H54 (cell line): Measurements from ENCODE around the gene OST4.
"Not testable (repeated sequence)": the region's sequence is repeated elsewhere in the genome, so short reads cannot be mapped to it uniquely, and the experiment has no call there.

Experiments used
- DNase-seq: peaks from one replicate; pipeline ENCODE4 v3.0.0; 2011; ENCODE audit warnings: low spot score, mixed read lengths; ENCODE audit not compliant: insufficient read length
- FAIRE-seq: peaks from 3 replicates; lab custom pipeline; 2011; peaks lifted over from hg19 to GRCh38; lab: Jason Lieb, UNC
- POLR2A ChIP-seq: IDR thresholded peaks from 2 replicates; pipeline ENCODE4 v1.6.1; 2011; ENCODE audit warnings: low read depth, mild to moderate bottlenecking, low read length

The OST4 gene

GRCh38 chr2:27071277-27071989 lies at the start of gene OST4:
Gene OST4 (minus strand): TSS chr2:27071654.
- peak; percentile 75 for TF ChIP-seq POLR2A
- FAIRE-seq (no peak), DNase-seq (peak; percentile 96)

- not testable (repeated sequence) for FAIRE-seq, DNase-seq
These were observed 47.8 kb upstream of the OST4 start for GRCh38 chr2:27119330-27119670.

- no peak for TF ChIP-seq POLR2A
- DNase-seq, result no peak
- no peak for FAIRE-seq
These were observed 47.3 kb upstream of the OST4 start, which contains the start of gene CGREF1 for GRCh38 chr2:27118525-27119329. Gene CGREF1 (minus strand): TSS chr2:27119128. CDS start chr2:27104366, 14,762 bp downstream.

GRCh38 chr2:27117995-27118524 lies 46.6 kb upstream of the OST4 start:
- FAIRE-seq (no peak), DNase-seq (no peak)
- no peak for TF ChIP-seq POLR2A

GRCh38 chr2:27115519-27115918 lies 44.1 kb upstream of the OST4 start:
- FAIRE-seq, result no peak
- no peak for TF ChIP-seq POLR2A

GRCh38 chr2:27111392-27112078 lies 40.1 kb upstream of the OST4 start:
- DNase-seq, FAIRE-seq: not testable (repeated sequence)

More at GRCh38 chr2:27115519-27115918, 44.1 kb upstream of the OST4 start:
- no peak for DNase-seq

GRCh38 chr2:27110603-27111352 lies 39.3 kb upstream of the OST4 start:
- DNase-seq, FAIRE-seq: not testable (repeated sequence)

- no peak for TF ChIP-seq POLR2A
- DNase-seq, result no peak
- FAIRE-seq, result no peak
These were observed 37.6 kb upstream of the OST4 start for GRCh38 chr2:27109083-27109482.

- FAIRE-seq, result no peak
- TF ChIP-seq POLR2A, result no peak
- no peak for DNase-seq
These were observed 36.8 kb upstream of the OST4 start for GRCh38 chr2:27108221-27108620.

GRCh38 chr2:27105981-27106380 lies 34.5 kb upstream of the OST4 start:
- TF ChIP-seq POLR2A, result no peak
- no peak for DNase-seq
- FAIRE-seq, result no peak

- FAIRE-seq, result no peak
- DNase-seq, result no peak
- TF ChIP-seq POLR2A, result no peak
These were observed 30.9 kb upstream of the OST4 start for GRCh38 chr2:27102329-27102728.

- DNase-seq (no peak), FAIRE-seq (no peak)
- TF ChIP-seq POLR2A, result no peak
These were observed 28.6 kb upstream of the OST4 start for GRCh38 chr2:27100036-27100435.

GRCh38 chr2:27099334-27099955 lies 28.0 kb upstream of the OST4 start:
- DNase-seq (no peak), FAIRE-seq (no peak)
- no peak for TF ChIP-seq POLR2A
